ENCODE results near the gene PTPRF. TPM values are rescaled to one million over a fixed set of nuclear protein-coding genes. Genes with fewer than 3 reads are reported as not detected.

The PTPRF gene
- polyA plus RNA-seq, 10 donors, result 12.9 to 55.3 (median 17.0) TPM

- DNase-seq, result no peak
Measured at GRCh38 chr1:43577655-43578542, 47.2 kb downstream of the PTPRF start.

DNA sequence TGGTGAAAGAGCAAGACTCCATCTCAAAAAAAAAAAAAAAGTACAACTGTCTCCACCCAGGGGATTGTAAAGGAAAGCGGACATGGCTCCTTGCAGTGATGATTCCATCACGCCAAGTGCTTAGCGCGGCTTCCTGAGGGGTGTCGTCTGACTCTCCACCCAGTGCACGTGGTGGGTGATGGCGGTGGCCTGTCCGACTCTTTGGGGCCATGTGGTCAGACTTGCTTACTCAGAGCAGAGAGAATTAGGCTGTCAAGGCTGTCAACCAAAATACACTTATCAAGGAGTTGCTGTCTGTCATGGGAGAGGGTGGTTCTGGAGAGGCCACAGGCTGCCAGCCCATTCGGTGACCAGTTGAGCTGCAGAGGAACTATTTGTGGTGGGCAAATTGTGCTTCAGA, 49.4 kb downstream of the PTPRF start:
- DNase-seq, result no peak

- peak; percentile 27 to 80 (median 34) for DNase-seq
Measured at GRCh38 chr1:43582162-43582566, 51.5 kb downstream of the PTPRF start.

- DNase-seq, result no peak
Measured at GRCh38 chr1:43583058-43583457, 52.4 kb downstream of the PTPRF start.

DNA sequence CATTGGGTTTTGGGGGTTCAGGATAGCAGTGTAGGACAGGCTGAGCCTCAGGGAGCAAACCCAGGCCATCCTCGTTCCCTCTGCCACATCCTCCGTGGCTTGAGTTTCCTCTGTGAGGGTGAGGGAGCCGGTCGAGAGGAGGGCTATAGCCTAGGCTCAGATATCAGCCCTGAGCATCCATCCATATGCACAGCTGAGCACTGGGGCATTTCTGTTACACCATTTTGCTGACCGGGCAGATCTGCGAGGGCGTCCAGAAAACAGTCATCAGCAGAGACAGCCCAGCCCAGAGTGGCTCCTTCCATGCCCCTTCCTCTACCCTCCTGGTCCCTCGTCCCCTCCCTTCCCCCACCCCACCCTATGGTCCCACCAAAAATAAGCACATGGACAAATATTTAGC, 53.5 kb downstream of the PTPRF start:
- DNase-seq, result no peak

GRCh38 chr1:43585557-43585956, 54.9 kb downstream of the PTPRF start:
- no peak for DNase-seq

DNA sequence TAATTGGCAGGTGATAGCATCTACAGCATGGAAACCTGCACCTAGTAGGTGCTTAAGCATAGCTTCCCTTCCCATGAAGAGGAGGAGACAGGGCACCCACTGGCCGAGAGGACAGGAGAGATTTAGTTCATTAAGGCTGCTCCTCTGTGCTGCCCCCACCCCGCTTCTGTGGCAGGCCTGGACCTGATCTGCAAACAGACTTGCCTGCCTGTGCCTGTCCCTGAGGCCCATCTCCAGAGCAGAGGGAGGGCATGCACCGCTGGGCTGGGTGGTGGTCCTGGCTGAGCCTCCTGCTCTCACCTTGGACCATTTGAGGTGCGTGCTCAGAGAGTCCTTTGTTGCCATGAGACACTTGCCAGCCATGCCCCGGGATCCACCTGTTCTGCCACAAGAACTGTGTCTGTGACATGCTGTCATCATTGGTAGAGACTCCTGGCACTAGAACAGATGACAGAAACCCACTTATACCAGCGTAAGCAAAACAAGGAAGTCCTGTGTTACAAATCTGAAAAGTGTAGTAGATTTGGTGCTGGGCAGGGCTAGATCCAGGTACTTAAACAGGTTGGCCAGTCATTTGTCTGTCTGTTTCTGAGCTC, 55.6 kb downstream of the PTPRF start:
- DNase-seq, result no peak

DNA sequence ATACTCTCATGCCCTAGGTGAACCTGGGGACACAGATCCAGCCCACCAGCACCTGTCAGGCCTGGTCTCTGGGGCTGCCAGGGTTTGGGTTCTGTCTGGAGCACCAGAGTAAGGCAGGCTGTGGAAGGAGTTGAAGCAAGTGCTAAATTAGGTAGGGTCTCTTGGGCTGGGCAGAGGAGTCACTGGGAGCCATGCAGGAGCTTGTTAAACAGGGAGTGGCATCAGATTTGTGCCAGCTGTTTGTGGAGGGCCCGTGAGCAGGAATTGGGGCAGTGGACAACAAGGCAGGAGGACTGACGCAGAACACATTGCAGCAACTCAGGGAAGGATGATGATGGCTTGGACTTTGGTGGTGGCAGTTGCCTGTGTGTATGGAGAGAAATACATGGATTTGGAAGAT, 56.3 kb downstream of the PTPRF start:
- no peak for DNase-seq

DNA sequence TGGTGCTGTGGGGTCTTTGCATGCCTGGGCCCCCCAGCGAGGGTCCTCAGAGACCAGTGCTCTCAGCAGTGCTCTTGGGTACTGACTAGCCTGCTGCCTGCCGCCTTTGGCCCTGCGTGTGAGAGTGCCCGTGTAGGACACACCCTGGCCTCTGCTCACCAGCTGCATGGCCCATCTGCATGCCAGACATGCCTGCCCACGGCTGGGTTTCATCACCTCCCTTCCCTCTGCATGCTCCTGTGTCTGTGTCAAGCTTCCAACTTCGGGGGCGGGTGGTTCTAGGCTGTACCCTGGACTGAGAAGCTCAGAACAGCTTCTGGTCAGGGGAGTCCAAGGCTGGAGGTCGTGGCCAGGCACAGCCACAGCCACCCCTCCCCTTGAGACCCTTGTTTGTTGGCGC, 56.9 kb downstream of the PTPRF start:
- DNase-seq, result peak; percentile 10 to 38 (median 28)

- no peak for DNase-seq
Measured at GRCh38 chr1:43588592-43588991, 57.9 kb downstream of the PTPRF start.

DNA sequence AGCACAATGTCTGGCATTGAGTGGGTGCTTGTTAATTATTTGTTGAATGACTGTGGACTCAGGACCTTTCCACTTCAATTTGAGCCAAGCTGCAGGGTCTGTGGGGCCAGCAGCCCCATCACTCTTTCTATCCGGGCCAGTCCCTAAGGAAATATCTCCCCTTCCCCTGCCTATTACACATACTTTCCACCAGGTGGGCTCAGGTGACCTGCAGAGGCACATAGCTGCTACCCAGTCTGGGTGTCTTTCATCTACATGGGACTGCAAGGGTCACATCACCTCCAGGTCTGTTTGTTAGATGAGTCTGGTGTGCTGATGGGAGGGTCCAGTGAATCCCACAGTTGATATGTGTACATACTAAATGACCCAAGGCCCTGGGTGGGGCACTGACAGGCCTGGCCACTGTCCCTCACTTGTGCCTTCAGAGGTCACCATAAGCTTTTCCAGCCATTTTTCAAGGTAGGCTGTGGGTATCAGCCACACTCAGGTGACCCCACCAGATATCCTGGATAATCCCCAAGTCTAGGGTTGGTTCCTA, 59.8 kb downstream of the PTPRF start:
- no peak for DNase-seq

- no peak for DNase-seq
Measured at GRCh38 chr1:43591181-43591580, 60.5 kb downstream of the PTPRF start.

DNA sequence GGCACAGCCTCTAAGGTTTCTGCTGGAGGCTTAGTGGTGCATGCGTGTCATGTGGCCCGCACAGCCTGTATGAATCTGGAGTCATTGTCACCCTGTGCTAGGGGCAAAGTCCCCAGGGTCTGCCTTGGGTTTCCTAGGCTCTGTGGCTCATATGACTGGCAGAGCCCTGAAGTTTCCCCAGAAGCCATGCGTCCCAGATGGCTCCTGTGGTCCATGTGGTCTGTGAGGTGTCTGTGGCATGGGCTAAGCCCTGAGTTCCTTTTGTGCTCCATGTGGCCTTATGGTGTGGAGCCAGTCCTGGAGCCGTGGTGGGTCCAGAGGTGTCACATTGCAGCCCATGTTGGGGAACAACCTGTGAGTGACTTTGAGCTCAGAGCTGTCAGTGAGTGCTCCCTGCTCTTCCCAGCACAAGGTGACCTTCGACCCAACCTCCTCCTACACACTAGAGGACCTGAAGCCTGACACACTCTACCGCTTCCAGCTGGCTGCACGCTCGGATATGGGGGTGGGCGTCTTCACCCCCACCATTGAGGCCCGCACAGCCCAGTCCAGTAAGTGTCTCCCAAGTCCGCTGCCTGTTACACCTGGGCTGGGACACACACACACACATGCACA, 61.5 kb downstream of the PTPRF start:
- DNase-seq, result no peak

DNA sequence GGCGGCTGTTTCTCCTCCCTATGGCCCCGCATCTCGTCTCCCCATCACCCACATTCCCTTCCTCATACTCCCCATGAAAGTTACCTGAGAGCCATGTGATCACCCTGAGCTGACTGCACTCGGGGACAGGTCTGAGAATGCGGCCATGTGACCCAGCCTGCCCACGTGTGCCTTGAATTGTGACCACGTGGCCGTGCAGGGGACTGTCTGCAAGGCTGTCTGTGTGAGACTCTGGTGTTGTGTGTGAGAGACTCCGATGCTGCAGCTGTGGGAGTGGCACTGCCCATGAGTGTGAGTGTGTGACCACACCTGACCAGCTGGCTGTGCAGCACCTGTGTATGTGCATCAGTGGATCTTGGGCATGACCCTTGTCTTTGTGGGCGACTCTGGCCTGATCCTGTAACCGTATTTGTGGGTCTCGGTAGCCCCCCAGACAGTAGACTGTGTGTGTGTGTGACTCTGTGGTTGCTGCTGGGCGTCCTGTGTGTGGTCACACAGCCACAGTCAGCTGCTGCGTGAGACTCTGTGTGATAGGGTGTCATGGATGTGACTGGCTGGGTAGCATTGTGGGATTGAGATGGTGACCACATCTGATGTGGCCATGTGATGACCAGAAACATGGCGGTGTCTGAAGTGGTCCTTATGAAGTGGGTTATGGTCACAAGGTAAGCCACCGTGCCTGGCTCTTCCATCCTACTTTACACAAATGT, 62.4 kb downstream of the PTPRF start:
- DNase-seq, result no peak

- DNase-seq, result no peak
Measured at GRCh38 chr1:43596579-43596978, 65.9 kb downstream of the PTPRF start.

GRCh38 chr1:43597028-43597427, 66.3 kb downstream of the PTPRF start:
- DNase-seq, result no peak

- DNase-seq, result no peak
Measured at GRCh38 chr1:43597721-43598120, 67.0 kb downstream of the PTPRF start.

DNA sequence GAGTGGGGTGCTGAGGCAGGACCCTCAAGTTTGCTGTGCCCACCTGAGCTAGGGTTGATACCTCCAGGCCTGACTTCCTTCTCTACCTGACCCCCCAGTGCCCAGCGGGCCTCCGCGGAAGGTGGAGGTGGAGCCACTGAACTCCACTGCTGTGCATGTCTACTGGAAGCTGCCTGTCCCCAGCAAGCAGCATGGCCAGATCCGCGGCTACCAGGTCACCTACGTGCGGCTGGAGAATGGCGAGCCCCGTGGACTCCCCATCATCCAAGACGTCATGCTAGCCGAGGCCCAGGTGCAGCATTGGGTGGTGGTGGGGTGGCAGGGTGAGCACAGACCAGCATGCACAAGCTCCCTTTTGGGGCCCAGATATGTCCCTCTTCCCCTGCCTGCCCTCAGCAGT, 67.9 kb downstream of the PTPRF start:
- DNase-seq, result no peak

DNA sequence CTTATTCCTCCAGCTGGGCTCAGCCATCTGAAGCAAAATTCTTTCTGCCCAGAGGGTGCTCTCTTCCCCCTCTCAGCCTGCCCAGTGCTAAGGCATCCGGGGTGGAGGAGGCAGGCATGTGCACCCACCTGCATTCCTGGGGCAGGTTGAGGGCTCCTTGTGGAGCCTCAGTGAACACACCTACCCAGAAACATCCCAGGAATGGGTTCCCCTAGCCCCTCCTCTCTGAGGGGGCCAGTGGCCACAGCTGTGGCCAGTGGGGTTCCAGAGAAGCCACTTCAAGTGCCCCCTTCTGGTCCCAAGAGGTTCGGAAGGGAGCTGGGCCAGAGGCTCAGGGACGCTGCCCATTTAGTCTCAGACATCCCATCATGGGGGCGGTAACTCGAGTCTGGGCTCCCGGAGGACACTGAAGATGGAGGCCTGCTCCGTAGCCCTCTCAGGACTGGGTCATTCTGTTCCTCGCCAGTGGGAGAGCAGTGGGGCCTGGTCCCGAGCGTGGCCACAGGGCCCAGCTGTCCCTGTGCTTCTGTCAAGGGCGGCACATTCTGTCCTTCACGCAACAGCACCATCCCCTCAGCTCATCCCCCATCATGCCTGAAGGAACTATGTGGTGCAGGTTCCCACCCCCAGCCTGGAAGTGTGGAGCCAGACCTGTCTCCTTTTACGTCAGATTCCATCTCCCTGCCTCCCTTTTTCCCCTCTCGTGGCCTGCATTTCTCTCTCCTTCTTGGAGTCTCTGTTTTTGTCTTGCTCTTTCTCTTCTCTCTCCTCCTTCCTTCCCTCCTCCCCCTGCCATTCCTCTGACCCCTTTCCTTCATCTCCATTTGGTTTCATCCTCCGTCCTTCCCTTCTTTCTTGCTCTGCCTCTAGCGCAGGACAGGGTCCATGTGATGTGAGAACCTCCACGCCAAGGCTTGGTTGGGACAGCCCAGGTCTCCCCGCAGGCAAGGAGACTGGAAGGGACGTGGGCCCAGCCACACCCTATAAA, 69.6 kb downstream of the PTPRF start:
- no peak for DNase-seq

- no peak for DNase-seq
Measured at GRCh38 chr1:43602990-43603389, 72.3 kb downstream of the PTPRF start.

- no peak for DNase-seq
Measured at GRCh38 chr1:43604192-43604591, 73.5 kb downstream of the PTPRF start.

Data from muscle of back (tissue), 11 donors.